ENCODE measurements around the gene NEK3.
"Not testable (repeated sequence)": the region's sequence is repeated elsewhere in the genome, so short reads cannot be mapped to it uniquely, and the experiment has no call there.

The NEK3 gene

GRCh38 chr13:52096062-52096461 is 63.3 kb downstream of the NEK3 start:
- no peak for TF ChIP-seq JUND (IDR thresholded peaks at IDR 0.05; ENCODE audit: low read depth)
- no peak for DNase-seq (ENCODE audit: low read depth in 1 of 2, low spot score in 1 of 2)
- in situ Hi-C loops (cut with HindIII; ENCODE audit: low pct_unique_long_range_greater_than_20kb, low sequenced_read_pairs), result no loop called here

- no peak for DNase-seq (ENCODE audit: low read depth in 1 of 2, low spot score in 1 of 2)
- no peak for TF ChIP-seq JUND (IDR thresholded peaks at IDR 0.05; ENCODE audit: low read depth)
- in situ Hi-C loops (cut with HindIII; ENCODE audit: low pct_unique_long_range_greater_than_20kb, low sequenced_read_pairs), result no loop called here
Observed at GRCh38 chr13:52092087-52092486, 67.3 kb downstream of the NEK3 start.

GRCh38 chr13:52091473-52091872 is 67.9 kb downstream of the NEK3 start:
- no peak for TF ChIP-seq JUND (IDR thresholded peaks at IDR 0.05; ENCODE audit: low read depth)
- in situ Hi-C loops (cut with HindIII; ENCODE audit: low pct_unique_long_range_greater_than_20kb, low sequenced_read_pairs), result no loop called here
- no peak for DNase-seq (ENCODE audit: low read depth in 1 of 2, low spot score in 1 of 2)

- TF ChIP-seq JUND (IDR thresholded peaks at IDR 0.05; ENCODE audit: low read depth), result no peak
- no peak for DNase-seq (ENCODE audit: low read depth in 1 of 2, low spot score in 1 of 2)
- in situ Hi-C loops (cut with HindIII; ENCODE audit: low pct_unique_long_range_greater_than_20kb, low sequenced_read_pairs), result no loop called here
Observed at GRCh38 chr13:52085421-52085820, 74.0 kb downstream of the NEK3 start.

- in situ Hi-C loops (cut with HindIII; ENCODE audit: low pct_unique_long_range_greater_than_20kb, low sequenced_read_pairs); DNase-seq (ENCODE audit: low read depth in 1 of 2, low spot score in 1 of 2): not testable (repeated sequence)
Observed at GRCh38 chr13:52084981-52085380, 74.4 kb downstream of the NEK3 start.

All from T47D (cell line).